Spleen (tissue), 11 donors: ENCODE data around the gene MEGF9. TPM values are rescaled to one million over a fixed set of nuclear protein-coding genes. Genes with fewer than 3 reads are reported as not detected.

ENCODE experiments used
- DNase-seq: peaks from one replicate; pipeline ENCODE4 v3.0.0-alpha.2; 2020
- H3K27ac ChIP-seq, 8 donors: fragments of 200-600 bp; sonication (generic) in 7 of 8; 1 replicate in 4 of 8; 2 replicates in 4 of 8; pipeline versions ENCODE4 v1.5.0 to v1.8.0; 2016 to 2021; ENCODE audit warnings: inconsistent platforms in 4 of 8, mild to moderate bottlenecking in 4 of 8, moderate library complexity in 1 of 8
- H3K27me3 ChIP-seq, 7 donors: fragments of 200-600 bp; sonication (generic) in 6 of 7; replicated peaks in 1 of 7; 1 replicate in 4 of 7; 2 replicates in 3 of 7; pipeline versions ENCODE4 v1.5.0 to v1.8.0; 2016 to 2021; ENCODE audit warnings: inconsistent platforms in 3 of 7, mild to moderate bottlenecking in 1 of 7
- H3K36me3 ChIP-seq, 6 donors: fragments of 200-600 bp; sonication (generic) in 5 of 6; 1 replicate in 4 of 6; 2 replicates in 2 of 6; pipeline versions ENCODE4 v1.5.0 to v1.8.0; 2016 to 2021; ENCODE audit warnings: inconsistent platforms in 2 of 6
- H3K4me1 ChIP-seq, 6 donors: fragments of 200-600 bp; sonication (generic) in 5 of 6; 1 replicate in 3 of 6; 2 replicates in 3 of 6; pipeline versions ENCODE4 v1.5.0 to v1.8.0; 2016 to 2021; ENCODE audit warnings: inconsistent platforms in 3 of 6
- H3K4me3 ChIP-seq, 8 donors: fragments of 200-600 bp; sonication (generic) in 7 of 8; 1 replicate in 4 of 8; 2 replicates in 4 of 8; pipeline versions ENCODE4 v1.5.0 to v1.8.0; 2016 to 2021; ENCODE audit warnings: inconsistent platforms in 4 of 8, mild to moderate bottlenecking in 4 of 8, moderate library complexity in 2 of 8
- H3K9me3 ChIP-seq, 8 donors: fragments of 200-600 bp; sonication (generic) in 7 of 8; 1 replicate in 4 of 8; 2 replicates in 4 of 8; pipeline versions ENCODE4 v1.5.0 to v1.8.0; 2016 to 2021; ENCODE audit warnings: inconsistent platforms in 4 of 8
- CTCF ChIP-seq, 11 experiments: fragments of 200-600 bp in 7 of 11; fragments of 450-650 bp in 4 of 11; sonication (generic) in 4 of 11; IDR thresholded peaks in 8 of 11; conservative IDR thresholded peaks in 3 of 11; 1 replicate in 7 of 11; 2 replicates in 4 of 11; pipeline versions ENCODE4 v1.4.0 to v1.8.0; 2016 to 2021; ENCODE audit warnings: antibody characterized with exemption in 11 of 11, inconsistent platforms in 4 of 11, mild to moderate bottlenecking in 1 of 11
- POLR2A ChIP-seq, 3 donors: fragments of 450-650 bp; IDR thresholded peaks; one replicate each; pipeline ENCODE4 v1.5.1; 2017; ENCODE audit warnings: antibody characterized with exemption in 3 of 3, mild to moderate bottlenecking in 1 of 3
- POLR2AphosphoS5 ChIP-seq, 3 donors: sonication (generic); formaldehyde crosslinking; IDR thresholded peaks; one replicate each; pipeline ENCODE4 v1.5.1; 2017; ENCODE audit warnings: antibody characterized with exemption in 3 of 3
- WGBS, 5 donors: extraction: QIAGEN DNeasy Blood & Tissue Kit in 3 of 5; methylation state at CpG; one replicate each; pipeline versions ENCODE4 v1.1.5 to v1.1.7; 2013 to 2018; 5-methylcytosine and 5-hydroxymethylcytosine counted together
- intact Hi-C: fragments of 100-400 bp; cut with DNase I; formaldehyde crosslinking; loops from one replicate; pipeline ENCODE4 v1.15.0; 2023; ENCODE audit warnings: low total_unique reads
- polyA plus RNA-seq, 3 donors: library from polyadenylated mRNA; stranded (reverse); fragments of 200-250 nt; gene quantifications; one replicate each; pipeline ENCODE4 v1.2.1, GENCODE V29; 2013
- total RNA-seq, 7 donors: library from RNA; depleted of rRNA in 3 of 7; stranded (reverse); fragments of >200 nt in 3 of 7; fragmentation: NEBNext Ultra II Directional in 4 of 7; extraction: Animal tissue kit (Norgen Biotek cat#: 25700) in 4 of 7; gene quantifications; one replicate each; pipeline versions ENCODE4 v1.1.0 to v1.2.1, GENCODE V29; 2016 to 2021
- donor health status: healthy with polysubstance abuse.
- donor health status: DM: no; HTN: no; CAD: no; lungs with moderate emphysema.
- donor health status: DM: no; HTN: no; CAD: no.
- donor health status: Bipolar disorder and iron deficiency.
- donor health status: healthy.
- donor health status: DM: no; HTN: no; CAD: no.
- donor health status: DM: yes; HTN: yes; CAD: no.

MEGF9 gene
- total and polyA plus RNA-seq, 10 donors: 2.2 to 57.3 (median 30.7) TPM

- no peak overlapping the region for H3K4me3 ChIP-seq
- WGBS, 5 donors: 24 to 58% (median 44%) methylated on average over 3 of the region's 3 CpGs
These were observed 130.3 kb downstream of the MEGF9 start for GRCh38 chr9:120583958-120584369.

GRCh38 chr9:120580051-120580896, 134.0 kb downstream of the MEGF9 start, which contains the start of gene CDK5RAP2:
Gene CDK5RAP2, minus strand, starts transcription at chr9:120580167. Its CDS starts 189 bp downstream, at chr9:120579978.
- DNase-seq: peak; percentile 98
- H3K27ac ChIP-seq: peak within 1 kb of the TSS; percentile 33 to 89 (median 80)
- intact Hi-C loops: no loop called here
- H3K9me3 ChIP-seq: no peaks in the 10 kb centered on the region
- TF ChIP-seq POLR2AphosphoS5 (IDR thresholded peaks at IDR 0.05): peak; percentile 91 to 94 (median 91)
- TF ChIP-seq POLR2A (IDR thresholded peaks at IDR 0.05): no peak
- peak in 1 of 11 experiments; percentile 3 for TF ChIP-seq CTCF (IDR thresholded peaks at IDR 0.05 in 8 of 11, conservative IDR thresholded peaks at IDR 0.05 in 3 of 11)
- H3K4me1 ChIP-seq: peaks cover 16 to 60% (median 36%) of the 10 kb centered on the region in 6 donors
- WGBS, 5 donors: 12% methylated on average over 31 to 33 of the region's 33 CpGs
- H3K27me3 ChIP-seq: no peaks in the 10 kb centered on the region
- H3K4me3 ChIP-seq: peak within 1 kb of the TSS; percentile 65 to 99 (median 90)
- H3K36me3 ChIP-seq: peaks cover 0 to 11% (median 0%) of the 10 kb centered on the region in 6 donors

More at GRCh38 chr9:120583958-120584369, 130.3 kb downstream of the MEGF9 start:
- TF ChIP-seq POLR2A (IDR thresholded peaks at IDR 0.05) (no peak), POLR2AphosphoS5 (IDR thresholded peaks at IDR 0.05) (peak in 1 of 3 donors; percentile 59)
- DNase-seq: no peak
- Histone ChIP-seq H3K36me3 (no peaks in the 10 kb centered on the region), H3K27ac (peak overlapping the region in 7 of 8 donors; percentile 2 to 75 (median 69)), H3K4me1 (peaks cover 13 to 35% (median 22%) of the 10 kb centered on the region in 6 donors), H3K27me3 (no peaks in the 10 kb centered on the region), H3K9me3 (no peaks in the 10 kb centered on the region)
- intact Hi-C loops: no loop called here

GRCh38 chr9:120579139-120580050, 134.9 kb downstream of the MEGF9 start:
- H3K9me3 ChIP-seq: no peaks in the 10 kb centered on the region
- peaks cover 16 to 56% (median 34%) of the 10 kb centered on the region in 6 donors for H3K4me1 ChIP-seq
- WGBS, 5 donors: 6 to 10% (median 7%) methylated on average over 20 to 31 of the region's 31 CpGs
- TF ChIP-seq CTCF (IDR thresholded peaks at IDR 0.05 in 8 of 11, conservative IDR thresholded peaks at IDR 0.05 in 3 of 11): no peak
- TF ChIP-seq POLR2A (IDR thresholded peaks at IDR 0.05): no peak
- no peak for TF ChIP-seq POLR2AphosphoS5 (IDR thresholded peaks at IDR 0.05)
- H3K4me3 ChIP-seq: peak overlapping the region; percentile 65 to 99 (median 90)
- peak overlapping the region; percentile 33 to 89 (median 80) for H3K27ac ChIP-seq
- intact Hi-C loops: no loop called here
- no peak for DNase-seq
- peaks cover 0 to 11% (median 0%) of the 10 kb centered on the region in 6 donors for H3K36me3 ChIP-seq
- no peaks in the 10 kb centered on the region for H3K27me3 ChIP-seq

GRCh38 chr9:120574473-120574872, 139.8 kb downstream of the MEGF9 start:
- 74 to 88% (median 84%) methylated on average over 2 of the region's 2 CpGs for WGBS, 5 donors
- H3K4me3 ChIP-seq: no peak overlapping the region
- H3K36me3 ChIP-seq: peaks cover 3 to 47% (median 26%) of the 10 kb centered on the region in 6 donors
- no peak for TF ChIP-seq CTCF (IDR thresholded peaks at IDR 0.05 in 8 of 11, conservative IDR thresholded peaks at IDR 0.05 in 3 of 11)
- no peak for TF ChIP-seq POLR2AphosphoS5 (IDR thresholded peaks at IDR 0.05)
- TF ChIP-seq POLR2A (IDR thresholded peaks at IDR 0.05): no peak
- DNase-seq: no peak
- no peak overlapping the region for H3K27ac ChIP-seq
- no peaks in the 10 kb centered on the region for H3K9me3 ChIP-seq
- intact Hi-C loops: no loop called here
- peaks cover 8 to 34% (median 19%) of the 10 kb centered on the region in 6 donors for H3K4me1 ChIP-seq
- no peaks in the 10 kb centered on the region for H3K27me3 ChIP-seq
